ENCODE measurements around the gene MARCHF10.
"Not testable (repeated sequence)": the region's sequence is repeated elsewhere in the genome, so short reads cannot be mapped to it uniquely, and the experiment has no call there.

Gene MARCHF10

GRCh38 chr17:62785983-62786382 is 22.1 kb downstream of the MARCHF10 start:
- DNase-seq = not testable (repeated sequence)

GRCh38 chr17:62782730-62783270 is 25.3 kb downstream of the MARCHF10 start:
- no peak for DNase-seq

GRCh38 chr17:62781831-62782251 is 26.3 kb downstream of the MARCHF10 start:
- DNase-seq = no peak

- DNase-seq = no peak
Observed at GRCh38 chr17:62781356-62781755, 26.8 kb downstream of the MARCHF10 start.

- no peak for DNase-seq
Observed at GRCh38 chr17:62780951-62781350, 27.2 kb downstream of the MARCHF10 start.

- no peak for DNase-seq
Observed at GRCh38 chr17:62780269-62780668, 27.8 kb downstream of the MARCHF10 start.

- no peak for DNase-seq
Observed at GRCh38 chr17:62778990-62779681, 29.0 kb downstream of the MARCHF10 start.

GRCh38 chr17:62775876-62776275 is 32.2 kb downstream of the MARCHF10 start:
- DNase-seq = no peak

- DNase-seq = no peak
Observed at GRCh38 chr17:62774338-62774737, 33.8 kb downstream of the MARCHF10 start.

GRCh38 chr17:62767997-62768396 is 40.1 kb downstream of the MARCHF10 start:
- no peak for DNase-seq

GRCh38 chr17:62765351-62765750 is 42.8 kb downstream of the MARCHF10 start:
- no peak for DNase-seq

- DNase-seq = no peak
Observed at GRCh38 chr17:62763891-62764600, 44.1 kb downstream of the MARCHF10 start.

GRCh38 chr17:62761884-62762283 is 46.2 kb downstream of the MARCHF10 start:
- no peak for DNase-seq

- DNase-seq = no peak
Observed at GRCh38 chr17:62760945-62761267, 47.2 kb downstream of the MARCHF10 start.

GRCh38 chr17:62760059-62760944 is 47.8 kb downstream of the MARCHF10 start:
- no peak for DNase-seq

GRCh38 chr17:62757500-62757951 is 50.6 kb downstream of the MARCHF10 start:
- no peak for DNase-seq

GRCh38 chr17:62756198-62756597 is 51.9 kb downstream of the MARCHF10 start:
- no peak for DNase-seq

GRCh38 chr17:62755141-62755851 is 52.8 kb downstream of the MARCHF10 start:
- no peak for DNase-seq

GRCh38 chr17:62754631-62755030 is 53.5 kb downstream of the MARCHF10 start:
- no peak for DNase-seq

GRCh38 chr17:62753562-62753961 is 54.6 kb downstream of the MARCHF10 start:
- DNase-seq = no peak

- DNase-seq = no peak
Observed at GRCh38 chr17:62751060-62751691, 56.9 kb downstream of the MARCHF10 start.

- no peak for DNase-seq
Observed at GRCh38 chr17:62750631-62751051, 57.5 kb downstream of the MARCHF10 start.
